Cardiac muscle cell (in vitro differentiated cells and primary cell): ENCODE data around the gene ATG4A. TPM values are rescaled to one million over a fixed set of nuclear protein-coding genes. Genes with fewer than 3 reads are reported as not detected.

ENCODE experiments used
- DNase-seq, 2 donors: peaks; one replicate each; pipeline versions ENCODE4 v3.0.0 to v3.0.0-alpha.2; 2010 to 2017; ENCODE audit warnings: low read depth in 1 of 2, low spot score in 1 of 2
- H3K27ac ChIP-seq: fragments of 200-600 bp; sonication (generic); 2 replicates; pipeline ENCODE4 v1.5.1; 2016
- H3K27me3 ChIP-seq: fragments of 200-600 bp; sonication (generic); 2 replicates; pipeline ENCODE4 v1.6.0; 2016; ENCODE audit warnings: control low read depth
- H3K36me3 ChIP-seq: fragments of 200-600 bp; sonication (generic); 2 replicates; pipeline ENCODE4 v1.5.1; 2016; ENCODE audit warnings: control low read depth
- H3K4me1 ChIP-seq: fragments of 200-600 bp; sonication (generic); 2 replicates; pipeline ENCODE4 v1.8.1; 2017; ENCODE audit warnings: low read depth, mild to moderate bottlenecking, mixed run types
- H3K4me3 ChIP-seq: fragments of 200-600 bp; sonication (generic); 2 replicates; pipeline ENCODE4 v1.5.1; 2016; ENCODE audit warnings: mild to moderate bottlenecking
- H3K9me3 ChIP-seq: fragments of 200-600 bp; sonication (generic); 2 replicates; pipeline ENCODE4 v1.5.1; 2017; ENCODE audit warnings: low read depth, mild to moderate bottlenecking, control low read depth
- polyA plus RNA-seq: library from polyadenylated mRNA; unstranded; fragments of >200 nt; fragmentation: Nextera tagmentation; extraction: Ambion mirVana; gene quantifications from 2 replicates; pipeline ENCODE4 v1.2.1, GENCODE V29; 2016
- total RNA-seq: library from RNA; depleted of rRNA; stranded (reverse); fragments of >200 nt; gene quantifications from 2 replicates; pipeline ENCODE4 v1.2.3, GENCODE V29; 2016
- TF ChIP-seq, protein P1 (sequence below): IDR thresholded peaks from 2 replicates; pipeline ENCODE4 v1.5.1; 2012; ENCODE audit warnings: low read depth, mild to moderate bottlenecking, low read length

The ATG4A gene
- total and polyA plus RNA-seq, 2 experiments from 2014 or later: 13.0 to 29.5 TPM

DNA sequence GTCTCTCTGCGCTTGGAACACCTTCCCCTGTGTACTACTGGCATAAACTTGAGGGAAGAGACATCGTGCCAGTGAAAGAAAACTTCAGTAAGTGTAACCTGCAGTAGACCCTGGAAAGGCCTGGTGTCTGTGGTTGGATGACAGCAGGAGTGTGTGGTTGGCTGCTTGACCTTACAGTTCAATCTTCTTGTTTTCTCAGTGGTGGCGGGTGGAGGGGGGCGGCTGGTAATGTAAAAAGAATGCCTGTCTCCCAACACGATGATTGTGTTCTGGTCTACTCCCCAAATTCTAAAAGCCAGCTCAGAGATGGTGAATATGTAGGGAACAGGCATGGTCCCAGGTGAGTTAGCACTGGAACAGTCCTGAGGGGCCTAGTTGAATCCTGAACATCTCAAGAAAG, 18.8 kb upstream of the ATG4A start:
- no peak for DNase-seq
- Histone ChIP-seq H3K36me3 (no peaks in the 10 kb centered on the region), H3K4me1 (no peaks in the 10 kb centered on the region), H3K27me3 (no peaks in the 10 kb centered on the region), H3K27ac (no peak overlapping the region), H3K9me3 (no peaks in the 10 kb centered on the region), H3K4me3 (no peak overlapping the region)
- TF ChIP-seq, protein P1, sequence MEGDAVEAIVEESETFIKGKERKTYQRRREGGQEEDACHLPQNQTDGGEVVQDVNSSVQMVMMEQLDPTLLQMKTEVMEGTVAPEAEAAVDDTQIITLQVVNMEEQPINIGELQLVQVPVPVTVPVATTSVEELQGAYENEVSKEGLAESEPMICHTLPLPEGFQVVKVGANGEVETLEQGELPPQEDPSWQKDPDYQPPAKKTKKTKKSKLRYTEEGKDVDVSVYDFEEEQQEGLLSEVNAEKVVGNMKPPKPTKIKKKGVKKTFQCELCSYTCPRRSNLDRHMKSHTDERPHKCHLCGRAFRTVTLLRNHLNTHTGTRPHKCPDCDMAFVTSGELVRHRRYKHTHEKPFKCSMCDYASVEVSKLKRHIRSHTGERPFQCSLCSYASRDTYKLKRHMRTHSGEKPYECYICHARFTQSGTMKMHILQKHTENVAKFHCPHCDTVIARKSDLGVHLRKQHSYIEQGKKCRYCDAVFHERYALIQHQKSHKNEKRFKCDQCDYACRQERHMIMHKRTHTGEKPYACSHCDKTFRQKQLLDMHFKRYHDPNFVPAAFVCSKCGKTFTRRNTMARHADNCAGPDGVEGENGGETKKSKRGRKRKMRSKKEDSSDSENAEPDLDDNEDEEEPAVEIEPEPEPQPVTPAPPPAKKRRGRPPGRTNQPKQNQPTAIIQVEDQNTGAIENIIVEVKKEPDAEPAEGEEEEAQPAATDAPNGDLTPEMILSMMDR: no peak

GRCh38 chrX:108081110-108081509, 10.5 kb upstream of the ATG4A start:
- no peaks in the 10 kb centered on the region for H3K4me1 ChIP-seq
- TF ChIP-seq, protein P1: no peak
- H3K27ac ChIP-seq: no peak overlapping the region
- H3K36me3 ChIP-seq: peaks cover 22% of the 10 kb centered on the region
- H3K4me3 ChIP-seq: no peak overlapping the region
- no peaks in the 10 kb centered on the region for H3K9me3 ChIP-seq
- no peak for DNase-seq
- H3K27me3 ChIP-seq: no peaks in the 10 kb centered on the region

DNA sequence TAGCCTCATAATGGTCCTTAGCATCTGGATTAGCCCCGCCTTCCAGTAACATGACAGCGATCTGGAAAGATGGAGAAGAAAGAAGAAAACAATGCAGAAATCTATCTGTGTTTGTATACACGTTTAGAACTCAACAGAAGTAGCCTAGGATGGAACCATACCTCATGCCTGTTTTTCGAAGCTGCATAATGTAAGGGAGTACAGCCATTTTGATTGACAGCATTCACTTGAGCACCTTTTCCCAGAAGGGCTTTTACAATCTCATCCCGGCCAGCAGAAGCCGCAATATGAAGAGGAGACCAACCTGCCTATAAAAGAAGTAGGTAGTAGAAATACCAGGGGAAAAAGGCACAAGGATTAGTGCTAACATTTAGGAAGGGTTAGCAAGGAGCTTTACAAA, 3.8 kb upstream of the ATG4A start:
- no peaks in the 10 kb centered on the region for H3K9me3 ChIP-seq
- no peak overlapping the region for H3K4me3 ChIP-seq
- no peak overlapping the region for H3K27ac ChIP-seq
- peaks cover 49% of the 10 kb centered on the region for H3K36me3 ChIP-seq
- TF ChIP-seq, protein P1: no peak
- H3K4me1 ChIP-seq: peaks cover 16% of the 10 kb centered on the region
- no peaks in the 10 kb centered on the region for H3K27me3 ChIP-seq
- DNase-seq: no peak

DNA sequence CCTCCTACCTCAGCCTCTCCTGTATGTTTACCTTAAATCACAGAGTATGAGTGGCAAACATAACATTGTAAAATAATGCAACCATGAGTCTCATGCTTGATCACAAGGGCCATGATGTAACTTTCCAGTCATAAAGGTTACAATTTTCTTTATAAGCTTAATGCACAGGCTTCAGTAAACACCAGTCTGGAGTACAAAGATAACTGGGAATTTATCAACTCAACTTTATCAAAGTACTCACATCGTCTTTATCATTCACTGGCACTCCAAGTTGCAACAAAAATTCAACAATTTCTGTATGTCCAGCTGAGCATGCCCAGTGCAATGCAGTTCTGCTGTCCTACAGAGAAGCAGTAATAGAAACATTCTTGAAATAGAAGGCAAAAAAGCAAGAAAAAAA, 3.1 kb upstream of the ATG4A start:
- Histone ChIP-seq H3K4me3 (no peak overlapping the region), H3K36me3 (peaks cover 49% of the 10 kb centered on the region), H3K27ac (no peak overlapping the region), H3K9me3 (no peaks in the 10 kb centered on the region), H3K27me3 (no peaks in the 10 kb centered on the region), H3K4me1 (peaks cover 16% of the 10 kb centered on the region)
- DNase-seq: no peak
- TF ChIP-seq, protein P1: no peak

DNA sequence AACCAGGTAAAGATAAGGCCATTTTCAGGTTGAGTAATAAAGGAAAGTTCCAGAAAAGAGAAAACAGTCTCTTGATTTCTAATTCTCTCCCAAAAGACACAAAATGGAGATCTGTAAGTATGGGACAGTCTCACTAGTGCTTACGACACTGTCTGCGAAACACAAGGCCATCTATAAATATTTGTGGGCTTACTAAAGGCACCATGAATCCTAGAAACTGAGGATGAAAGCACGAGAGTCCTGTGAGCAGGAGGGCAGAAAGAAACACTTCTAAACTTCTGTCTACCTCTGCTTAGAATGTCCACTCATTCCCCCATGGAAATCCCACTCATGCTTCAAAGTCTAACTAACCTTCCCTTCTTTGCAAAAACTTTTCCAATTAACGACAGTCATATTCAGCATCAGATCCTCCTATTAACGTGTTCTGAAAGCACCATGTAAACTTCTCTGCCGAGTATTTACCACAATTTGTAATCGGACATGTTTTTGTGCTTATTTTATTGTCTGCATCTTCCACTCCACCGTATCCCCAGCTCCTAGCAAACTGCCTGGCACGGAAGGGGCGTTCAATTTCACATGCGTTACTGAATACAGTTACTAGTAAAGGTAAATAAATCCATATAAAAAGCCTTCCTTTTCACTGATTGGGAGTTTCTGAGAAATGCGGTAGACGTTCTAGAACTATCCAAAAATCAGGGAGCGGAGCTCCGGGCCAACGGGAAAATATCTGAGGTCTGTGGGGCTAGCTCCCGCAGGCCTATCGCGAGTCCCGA, 901 bp upstream of the ATG4A start:
- peak overlapping the region; percentile 95 for H3K27ac ChIP-seq
- peak; percentile 8 to 27 for DNase-seq
- peaks cover 16% of the 10 kb centered on the region for H3K4me1 ChIP-seq
- TF ChIP-seq, protein P1: no peak
- H3K9me3 ChIP-seq: no peaks in the 10 kb centered on the region
- peak overlapping the region; percentile 59 for H3K4me3 ChIP-seq
- H3K27me3 ChIP-seq: no peaks in the 10 kb centered on the region
- H3K36me3 ChIP-seq: peaks cover 30% of the 10 kb centered on the region
